ENCODE data around the gene APBA3. TPM values are rescaled to one million over a fixed set of nuclear protein-coding genes. Genes with fewer than 3 reads are reported as not detected.
A peak's percentile ranks its signal among the peaks of the same experiment; 100 is the strongest.

The APBA3 gene
- total and polyA plus RNA-seq, 2 donors (not counting 1 experiment from before 2014, with no cell fraction given): 2.7 to 22.3 TPM

DNA sequence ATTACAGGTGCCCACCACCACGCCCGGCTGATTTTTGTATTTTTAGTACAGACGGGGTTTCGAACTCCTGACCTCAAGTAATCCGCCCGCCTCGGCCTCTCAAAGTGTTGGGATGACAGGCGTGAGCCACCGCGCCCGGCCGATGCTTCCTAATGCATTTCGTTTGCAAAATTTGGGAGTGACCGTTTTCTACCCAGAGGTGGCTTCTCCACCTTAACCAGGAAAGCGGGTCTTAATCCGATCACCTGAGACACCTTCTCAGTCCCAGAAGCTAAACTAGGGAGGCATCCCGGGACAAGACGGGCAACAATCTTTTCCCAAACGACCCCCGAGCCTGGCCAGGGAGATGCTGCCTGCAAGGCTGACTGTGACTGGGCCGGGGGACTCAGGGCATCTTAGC lies 39.5 kb upstream of the APBA3 start:
- Histone ChIP-seq H3K27me3 (ENCODE audit: control insufficient read depth, insufficient read depth, low read length) (peaks cover 16% of the 10 kb centered on the region), H3K4me3 (replicated peaks in 1 of 4; ENCODE audit: control extremely low read depth in 1 of 4, insufficient read depth in 1 of 4, low read depth in 3 of 4, low read length in 4 of 4) (no peak overlapping the region), H3K4me2 (ENCODE audit: extremely low read depth, insufficient read depth, low read length) (peak overlapping the region; percentile 45), H3K79me2 (ENCODE audit: control insufficient read depth, insufficient read depth, low read length) (no peaks in the 10 kb centered on the region), H3K36me3 (ENCODE audit: control insufficient read depth, insufficient read depth, low read length) (no peaks in the 10 kb centered on the region), H2AFZ (ENCODE audit: low read length) (no peak overlapping the region), H3K27ac (ENCODE audit: insufficient read depth, low read length) (no peak overlapping the region), H3K9ac (ENCODE audit: insufficient read depth, low read length) (no peak overlapping the region), H3K4me1 (ENCODE audit: control insufficient read depth, extremely low read depth, insufficient read depth, low read length) (no peaks in the 10 kb centered on the region), H3K9me3 (ENCODE audit: control insufficient read depth, insufficient read depth, low read depth, low read length) (no peaks in the 10 kb centered on the region), H4K20me1 (ENCODE audit: control insufficient read depth, extremely low read depth, insufficient read depth, low read length) (no peaks in the 10 kb centered on the region)
- no peak for TF ChIP-seq EZH2 (IDR thresholded peaks at IDR 0.05; ENCODE audit: low read length, missing control alignments)
- TF ChIP-seq CTCF (conservative IDR thresholded peaks at IDR 0.05 in 1 of 2, IDR thresholded peaks at IDR 0.05 in 1 of 2; ENCODE audit: low read depth in 1 of 2, low read length in 2 of 2): no peak
- DNase-seq (ENCODE audit: low read depth in 2 of 2): no peak

DNA sequence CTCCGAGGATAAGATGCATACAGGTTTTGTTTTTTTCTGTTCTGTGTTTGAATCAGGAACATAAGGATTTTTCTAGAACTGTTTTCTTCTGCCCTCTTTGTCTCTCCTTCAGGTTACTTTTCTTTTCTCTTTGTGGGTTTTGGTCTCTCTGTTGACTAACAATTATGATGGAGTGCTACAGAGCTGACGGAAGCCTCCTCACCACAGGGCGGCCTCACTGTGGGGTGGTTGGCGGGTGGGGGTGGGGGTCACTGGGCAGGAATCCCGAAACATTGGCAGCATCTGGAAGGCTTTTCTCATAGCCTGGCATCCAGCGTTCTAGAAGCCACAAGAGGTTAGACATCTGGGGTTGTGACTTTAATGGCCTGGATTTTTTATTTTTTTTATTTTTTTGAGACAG lies 36.6 kb upstream of the APBA3 start:
- Histone ChIP-seq H3K9me3 (ENCODE audit: control insufficient read depth, insufficient read depth, low read depth, low read length) (no peaks in the 10 kb centered on the region), H3K27ac (ENCODE audit: insufficient read depth, low read length) (no peak overlapping the region), H3K27me3 (ENCODE audit: control insufficient read depth, insufficient read depth, low read length) (peaks cover 16% of the 10 kb centered on the region), H4K20me1 (ENCODE audit: control insufficient read depth, extremely low read depth, insufficient read depth, low read length) (no peaks in the 10 kb centered on the region), H3K4me1 (ENCODE audit: control insufficient read depth, extremely low read depth, insufficient read depth, low read length) (no peaks in the 10 kb centered on the region), H3K36me3 (ENCODE audit: control insufficient read depth, insufficient read depth, low read length) (no peaks in the 10 kb centered on the region), H2AFZ (ENCODE audit: low read length) (no peak overlapping the region), H3K9ac (ENCODE audit: insufficient read depth, low read length) (no peak overlapping the region), H3K4me3 (replicated peaks in 1 of 4; ENCODE audit: control extremely low read depth in 1 of 4, insufficient read depth in 1 of 4, low read depth in 3 of 4, low read length in 4 of 4) (no peak overlapping the region), H3K79me2 (ENCODE audit: control insufficient read depth, insufficient read depth, low read length) (no peaks in the 10 kb centered on the region), H3K4me2 (ENCODE audit: extremely low read depth, insufficient read depth, low read length) (no peak overlapping the region)
- DNase-seq (ENCODE audit: low read depth in 2 of 2): no peak
- no peak for TF ChIP-seq CTCF (conservative IDR thresholded peaks at IDR 0.05 in 1 of 2, IDR thresholded peaks at IDR 0.05 in 1 of 2; ENCODE audit: low read depth in 1 of 2, low read length in 2 of 2)
- TF ChIP-seq EZH2 (IDR thresholded peaks at IDR 0.05; ENCODE audit: low read length, missing control alignments): no peak

- H2AFZ ChIP-seq (ENCODE audit: low read length): no peak overlapping the region
- no peak for TF ChIP-seq EZH2 (IDR thresholded peaks at IDR 0.05; ENCODE audit: low read length, missing control alignments)
- DNase-seq (ENCODE audit: low read depth in 2 of 2): no peak
- H3K4me1 ChIP-seq (ENCODE audit: control insufficient read depth, extremely low read depth, insufficient read depth, low read length): no peaks in the 10 kb centered on the region
- no peak overlapping the region for H3K4me3 ChIP-seq (replicated peaks in 1 of 4; ENCODE audit: control extremely low read depth in 1 of 4, insufficient read depth in 1 of 4, low read depth in 3 of 4, low read length in 4 of 4)
- H3K9ac ChIP-seq (ENCODE audit: insufficient read depth, low read length): no peak overlapping the region
- no peak overlapping the region for H3K4me2 ChIP-seq (ENCODE audit: extremely low read depth, insufficient read depth, low read length)
- H3K27ac ChIP-seq (ENCODE audit: insufficient read depth, low read length): no peak overlapping the region
- H3K36me3 ChIP-seq (ENCODE audit: control insufficient read depth, insufficient read depth, low read length): no peaks in the 10 kb centered on the region
- peaks cover 9% of the 10 kb centered on the region for H3K27me3 ChIP-seq (ENCODE audit: control insufficient read depth, insufficient read depth, low read length)
- H3K9me3 ChIP-seq (ENCODE audit: control insufficient read depth, insufficient read depth, low read depth, low read length): no peaks in the 10 kb centered on the region
- H3K79me2 ChIP-seq (ENCODE audit: control insufficient read depth, insufficient read depth, low read length): no peaks in the 10 kb centered on the region
- H4K20me1 ChIP-seq (ENCODE audit: control insufficient read depth, extremely low read depth, insufficient read depth, low read length): no peaks in the 10 kb centered on the region
Measured at GRCh38 chr19:3796358-3796757, 34.9 kb upstream of the APBA3 start.
